HepG2 (cell line): ENCODE results near the gene ANKRD17. TPM values are rescaled to one million over a fixed set of nuclear protein-coding genes. Genes with fewer than 3 reads are reported as not detected.

Source experiments
- PCBP1 ChIP-seq: fragments of 200-400 bp; formaldehyde crosslinking; IDR thresholded peaks from 2 replicates; pipeline ENCODE4 v1.6.1; 2017; ENCODE audit warnings: mild to moderate bottlenecking, low read depth, low read length, borderline replicate concordance
- RELA ChIP-seq: sonication (generic); formaldehyde crosslinking; IDR thresholded peaks from 2 replicates; pipeline ENCODE4 v1.4.0; 2020; ENCODE audit warnings: missing genetic modification reagents
- SP2 ChIP-seq: sonication (generic); formaldehyde crosslinking; IDR thresholded peaks from 2 replicates; pipeline ENCODE4 v1.5.1; 2020; ENCODE audit warnings: mild to moderate bottlenecking, missing genetic modification reagents
- TMF1 ChIP-seq: sonication (generic); formaldehyde crosslinking; IDR thresholded peaks from 2 replicates; pipeline ENCODE4 v1.8.1; 2022; ENCODE audit warnings: low read depth, missing genetic modification reagents
- ZNF30 ChIP-seq: sonication (generic); formaldehyde crosslinking; IDR thresholded peaks from 2 replicates; pipeline ENCODE4 v1.5.0; 2020; ENCODE audit warnings: mild to moderate bottlenecking, missing genetic modification reagents
- ZNF34 ChIP-seq: sonication (generic); formaldehyde crosslinking; IDR thresholded peaks from 2 replicates; pipeline ENCODE4 v1.4.0; 2020; ENCODE audit warnings: mild to moderate bottlenecking, missing genetic modification reagents, borderline replicate concordance
- ZNF570 ChIP-seq: sonication (generic); formaldehyde crosslinking; IDR thresholded peaks from 2 replicates; pipeline ENCODE4 v1.4.0; 2020; ENCODE audit warnings: mild to moderate bottlenecking, missing genetic modification reagents, borderline replicate concordance
- ZNF772 ChIP-seq: sonication (generic); formaldehyde crosslinking; IDR thresholded peaks from 2 replicates; pipeline ENCODE4 v1.5.0; 2020; ENCODE audit warnings: mild to moderate bottlenecking, missing genetic modification reagents
- polyA plus RNA-seq, 8 experiments: library from polyadenylated mRNA; depleted of rRNA in 3 of 8; stranded (reverse) in 7 of 8; unstranded in 1 of 8; fragments of >200 nt; fragmentation: Illumina TruSeq in 4 of 8; extraction: Trizol in 4 of 8; gene quantifications; 2 replicates each; pipeline versions ENCODE4 v1.2.1 to v1.2.3, GENCODE V29; 2011 to 2016; ENCODE audit warnings: low read depth in 4 of 8, missing spikeins in 1 of 8, mixed read lengths in 1 of 8; ENCODE audit not compliant: insufficient read depth in 1 of 8
- total RNA-seq, 5 experiments: library from RNA; depleted of rRNA; stranded (reverse); fragments of >200 nt; fragmentation: Illumina TruSeq; extraction: Trizol; gene quantifications; 2 replicates each; pipeline ENCODE4 v1.2.3, GENCODE V29; 2016; ENCODE audit warnings: low read depth in 1 of 5
- TF ChIP-seq, protein P1 (sequence below): sonication (generic); formaldehyde crosslinking; IDR thresholded peaks from 2 replicates; pipeline ENCODE4 v1.4.0; 2020; ENCODE audit warnings: mild to moderate bottlenecking, missing genetic modification reagents
- TF ChIP-seq, protein P2 (sequence below): IDR thresholded peaks from 2 replicates; pipeline ENCODE4 v1.6.1; 2016; ENCODE audit warnings: mild to moderate bottlenecking
- TF ChIP-seq, protein P3 (sequence below): sonication (generic); formaldehyde crosslinking; IDR thresholded peaks from 2 replicates; pipeline ENCODE4 v1.9.0; 2021; ENCODE audit warnings: missing genetic modification reagents, mild to moderate bottlenecking, borderline replicate concordance
- TF ChIP-seq, protein P4 (sequence below): sonication (generic); formaldehyde crosslinking; IDR thresholded peaks from 2 replicates; pipeline ENCODE4 v1.4.0; 2020; ENCODE audit warnings: mild to moderate bottlenecking, missing genetic modification reagents, borderline replicate concordance

Gene ANKRD17
- total and polyA plus RNA-seq, 2 of the 13 experiments (the other 11 are each of a cell fraction or from before 2014, with no cell fraction given), result 55.7 to 61.1 TPM

GRCh38 chr4:73069338-73070073 lies 189.1 kb downstream of the ANKRD17 start, which contains the start of gene COX18 (continued):
- TF ChIP-seq, protein P1, sequence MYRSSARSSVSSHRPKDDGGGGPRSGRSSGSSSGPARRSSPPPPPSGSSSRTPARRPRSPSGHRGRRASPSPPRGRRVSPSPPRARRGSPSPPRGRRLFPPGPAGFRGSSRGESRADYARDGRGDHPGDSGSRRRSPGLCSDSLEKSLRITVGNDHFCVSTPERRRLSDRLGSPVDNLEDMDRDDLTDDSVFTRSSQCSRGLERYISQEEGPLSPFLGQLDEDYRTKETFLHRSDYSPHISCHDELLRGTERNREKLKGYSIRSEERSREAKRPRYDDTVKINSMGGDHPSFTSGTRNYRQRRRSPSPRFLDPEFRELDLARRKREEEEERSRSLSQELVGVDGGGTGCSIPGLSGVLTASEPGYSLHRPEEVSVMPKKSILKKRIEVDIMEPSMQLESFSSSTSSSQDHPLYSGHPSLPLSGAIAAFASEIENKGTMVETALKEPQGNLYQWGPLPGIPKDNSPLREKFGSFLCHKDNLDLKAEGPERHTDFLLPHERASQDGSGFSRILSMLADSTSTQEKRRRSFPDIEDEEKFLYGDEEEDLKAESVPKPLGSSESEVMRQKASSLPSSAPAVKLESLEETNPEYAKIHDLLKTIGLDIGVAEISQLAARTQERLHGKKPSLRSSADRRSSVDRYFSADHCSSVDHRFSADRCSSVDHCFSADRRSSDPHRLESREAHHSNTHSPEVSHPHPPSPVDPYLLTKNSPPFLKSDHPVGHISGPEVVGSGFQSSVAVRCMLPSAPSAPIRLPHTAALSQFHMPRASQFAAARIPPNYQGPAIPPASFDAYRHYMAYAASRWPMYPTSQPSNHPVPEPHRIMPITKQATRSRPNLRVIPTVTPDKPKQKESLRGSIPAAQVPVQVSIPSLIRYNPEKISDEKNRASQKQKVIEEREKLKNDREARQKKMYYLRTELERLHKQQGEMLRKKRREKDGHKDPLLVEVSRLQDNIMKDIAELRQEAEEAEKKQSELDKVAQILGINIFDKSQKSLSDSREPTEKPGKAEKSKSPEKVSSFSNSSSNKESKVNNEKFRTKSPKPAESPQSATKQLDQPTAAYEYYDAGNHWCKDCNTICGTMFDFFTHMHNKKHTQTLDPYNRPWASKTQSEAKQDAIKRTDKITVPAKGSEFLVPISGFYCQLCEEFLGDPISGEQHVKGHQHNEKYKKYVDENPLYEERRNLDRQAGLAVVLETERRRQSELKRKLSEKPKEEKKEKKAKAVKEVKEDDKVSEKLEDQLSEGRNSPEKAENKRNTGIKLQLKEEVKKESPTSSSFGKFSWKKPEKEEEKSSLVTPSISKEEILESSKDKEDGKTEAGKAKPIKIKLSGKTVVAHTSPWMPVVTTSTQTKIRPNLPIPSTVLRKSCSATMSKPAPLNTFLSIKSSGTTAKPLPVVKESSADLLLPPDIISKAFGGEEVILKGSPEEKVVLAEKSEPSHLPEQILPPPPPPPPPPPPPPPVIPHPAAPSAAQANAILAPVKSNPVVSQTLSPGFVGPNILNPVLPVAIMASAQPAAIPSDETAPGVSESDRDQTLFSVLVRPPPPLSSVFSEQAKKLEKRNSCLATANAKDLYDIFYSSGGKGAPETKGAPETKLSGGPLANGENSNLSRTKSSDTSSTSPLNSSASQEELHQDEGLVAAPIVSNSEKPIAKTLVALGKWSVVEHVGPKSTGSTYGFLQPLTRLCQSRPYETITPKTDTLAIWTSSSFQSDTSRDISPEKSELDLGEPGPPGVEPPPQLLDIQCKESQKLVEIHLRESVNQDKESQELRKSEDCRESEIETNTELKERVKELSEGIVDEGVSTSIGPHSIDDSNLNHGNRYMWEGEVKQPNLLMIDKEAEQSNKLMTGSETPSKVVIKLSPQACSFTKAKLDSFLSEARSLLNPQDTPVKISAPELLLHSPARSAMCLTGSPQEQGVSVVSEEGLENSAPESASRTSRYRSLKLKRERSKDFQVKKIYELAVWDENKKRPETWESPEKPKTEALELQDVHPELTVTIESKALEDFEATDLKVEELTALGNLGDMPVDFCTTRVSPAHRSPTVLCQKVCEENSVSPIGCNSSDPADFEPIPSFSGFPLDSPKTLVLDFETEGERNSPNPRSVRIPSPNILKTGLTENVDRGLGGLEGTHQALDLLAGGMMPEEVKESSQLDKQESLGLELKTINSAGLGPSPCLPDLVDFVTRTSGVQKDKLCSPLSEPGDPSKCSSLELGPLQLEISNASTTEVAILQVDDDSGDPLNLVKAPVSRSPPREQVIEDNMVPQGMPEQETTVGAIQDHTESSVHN (CRISPR knock-in tag), result peak; percentile 38; the same call in 1 of the 2 replicates
- TF ChIP-seq, protein P2, sequence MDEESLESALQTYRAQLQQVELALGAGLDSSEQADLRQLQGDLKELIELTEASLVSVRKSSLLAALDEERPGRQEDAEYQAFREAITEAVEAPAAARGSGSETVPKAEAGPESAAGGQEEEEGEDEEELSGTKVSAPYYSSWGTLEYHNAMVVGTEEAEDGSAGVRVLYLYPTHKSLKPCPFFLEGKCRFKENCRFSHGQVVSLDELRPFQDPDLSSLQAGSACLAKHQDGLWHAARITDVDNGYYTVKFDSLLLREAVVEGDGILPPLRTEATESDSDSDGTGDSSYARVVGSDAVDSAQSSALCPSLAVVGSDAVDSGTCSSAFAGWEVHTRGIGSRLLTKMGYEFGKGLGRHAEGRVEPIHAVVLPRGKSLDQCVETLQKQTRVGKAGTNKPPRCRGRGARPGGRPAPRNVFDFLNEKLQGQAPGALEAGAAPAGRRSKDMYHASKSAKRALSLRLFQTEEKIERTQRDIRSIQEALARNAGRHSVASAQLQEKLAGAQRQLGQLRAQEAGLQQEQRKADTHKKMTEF, result peak; percentile 95
- TF ChIP-seq ZNF772, result peak; percentile 89
- TF ChIP-seq PCBP1, result no peak
- no peak for TF ChIP-seq ZNF34 (CRISPR knock-in tag)
- TF ChIP-seq RELA (CRISPR knock-in tag), result peak; percentile 92; the same call in 1 of the 2 replicates
- TF ChIP-seq ZNF30 (CRISPR knock-in tag), result 0 out of 2 replicates have a peak, but pooled peaks have one; percentile 58
- TF ChIP-seq TMF1, result peak; percentile 86; the same call in 1 of the 2 replicates
- TF ChIP-seq SP2 (CRISPR knock-in tag), result peak; percentile 79
- TF ChIP-seq, protein P3, sequence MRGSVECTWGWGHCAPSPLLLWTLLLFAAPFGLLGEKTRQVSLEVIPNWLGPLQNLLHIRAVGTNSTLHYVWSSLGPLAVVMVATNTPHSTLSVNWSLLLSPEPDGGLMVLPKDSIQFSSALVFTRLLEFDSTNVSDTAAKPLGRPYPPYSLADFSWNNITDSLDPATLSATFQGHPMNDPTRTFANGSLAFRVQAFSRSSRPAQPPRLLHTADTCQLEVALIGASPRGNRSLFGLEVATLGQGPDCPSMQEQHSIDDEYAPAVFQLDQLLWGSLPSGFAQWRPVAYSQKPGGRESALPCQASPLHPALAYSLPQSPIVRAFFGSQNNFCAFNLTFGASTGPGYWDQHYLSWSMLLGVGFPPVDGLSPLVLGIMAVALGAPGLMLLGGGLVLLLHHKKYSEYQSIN, result no peak
- TF ChIP-seq, protein P4, sequence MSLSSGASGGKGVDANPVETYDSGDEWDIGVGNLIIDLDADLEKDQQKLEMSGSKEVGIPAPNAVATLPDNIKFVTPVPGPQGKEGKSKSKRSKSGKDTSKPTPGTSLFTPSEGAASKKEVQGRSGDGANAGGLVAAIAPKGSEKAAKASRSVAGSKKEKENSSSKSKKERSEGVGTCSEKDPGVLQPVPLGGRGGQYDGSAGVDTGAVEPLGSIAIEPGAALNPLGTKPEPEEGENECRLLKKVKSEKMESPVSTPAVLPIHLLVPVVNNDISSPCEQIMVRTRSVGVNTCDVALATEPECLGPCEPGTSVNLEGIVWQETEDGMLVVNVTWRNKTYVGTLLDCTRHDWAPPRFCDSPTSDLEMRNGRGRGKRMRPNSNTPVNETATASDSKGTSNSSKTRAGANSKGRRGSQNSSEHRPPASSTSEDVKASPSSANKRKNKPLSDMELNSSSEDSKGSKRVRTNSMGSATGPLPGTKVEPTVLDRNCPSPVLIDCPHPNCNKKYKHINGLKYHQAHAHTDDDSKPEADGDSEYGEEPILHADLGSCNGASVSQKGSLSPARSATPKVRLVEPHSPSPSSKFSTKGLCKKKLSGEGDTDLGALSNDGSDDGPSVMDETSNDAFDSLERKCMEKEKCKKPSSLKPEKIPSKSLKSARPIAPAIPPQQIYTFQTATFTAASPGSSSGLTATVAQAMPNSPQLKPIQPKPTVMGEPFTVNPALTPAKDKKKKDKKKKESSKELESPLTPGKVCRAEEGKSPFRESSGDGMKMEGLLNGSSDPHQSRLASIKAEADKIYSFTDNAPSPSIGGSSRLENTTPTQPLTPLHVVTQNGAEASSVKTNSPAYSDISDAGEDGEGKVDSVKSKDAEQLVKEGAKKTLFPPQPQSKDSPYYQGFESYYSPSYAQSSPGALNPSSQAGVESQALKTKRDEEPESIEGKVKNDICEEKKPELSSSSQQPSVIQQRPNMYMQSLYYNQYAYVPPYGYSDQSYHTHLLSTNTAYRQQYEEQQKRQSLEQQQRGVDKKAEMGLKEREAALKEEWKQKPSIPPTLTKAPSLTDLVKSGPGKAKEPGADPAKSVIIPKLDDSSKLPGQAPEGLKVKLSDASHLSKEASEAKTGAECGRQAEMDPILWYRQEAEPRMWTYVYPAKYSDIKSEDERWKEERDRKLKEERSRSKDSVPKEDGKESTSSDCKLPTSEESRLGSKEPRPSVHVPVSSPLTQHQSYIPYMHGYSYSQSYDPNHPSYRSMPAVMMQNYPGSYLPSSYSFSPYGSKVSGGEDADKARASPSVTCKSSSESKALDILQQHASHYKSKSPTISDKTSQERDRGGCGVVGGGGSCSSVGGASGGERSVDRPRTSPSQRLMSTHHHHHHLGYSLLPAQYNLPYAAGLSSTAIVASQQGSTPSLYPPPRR (CRISPR knock-in tag), result peak; percentile 36; the same call in 1 of the 2 replicates
- peak; percentile 5; the same call in 1 of the 2 replicates for TF ChIP-seq ZNF570 (CRISPR knock-in tag)
